CD4-positive, alpha-beta T cell treated with Interleukin-6 for 4 hours (primary cell): ENCODE data around the gene NUDT22.

ENCODE experiments used
- DNase-seq: peaks from one replicate; pipeline ENCODE4 v3.0.0-alpha.2; 2020; ENCODE audit warnings: mixed read lengths

NUDT22 gene

DNA sequence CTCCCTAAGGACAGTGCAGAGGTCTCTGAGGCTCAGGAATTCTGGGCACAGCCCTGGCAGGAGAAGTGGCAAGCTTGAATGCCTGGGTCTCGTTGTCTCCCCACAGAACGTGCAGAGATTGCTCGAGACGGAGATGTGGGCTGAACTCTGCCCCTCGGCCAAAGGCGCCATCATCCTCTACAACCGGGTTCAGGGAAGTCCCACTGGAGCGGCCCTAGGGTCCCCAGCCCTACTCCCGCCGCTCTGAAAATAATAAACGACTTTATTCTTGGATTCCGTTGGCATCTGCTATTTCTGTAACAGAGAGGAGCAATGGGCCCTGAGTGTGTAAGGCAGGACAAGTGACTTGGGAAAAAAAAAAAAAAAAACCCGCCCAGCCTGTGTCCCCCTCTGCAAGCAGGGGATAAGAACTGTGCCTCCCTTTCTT is 3.7 kb downstream of the NUDT22 start:
- no peak for DNase-seq

- peak; percentile 94 for DNase-seq
Measured at GRCh38 chr11:64230171-64230984, 4.3 kb downstream of the NUDT22 start, which contains the start of gene DNAJC4. DNAJC4 (plus strand) TSS chr11:64230548; CDS start chr11:64230855, 307 bp downstream.

- no peak for DNase-seq
Measured at GRCh38 chr11:64230985-64231365, 4.9 kb downstream of the NUDT22 start.

- DNase-seq = no peak
Measured at GRCh38 chr11:64231546-64231945, 5.5 kb downstream of the NUDT22 start.

GRCh38 chr11:64232182-64232966 is 6.3 kb downstream of the NUDT22 start:
- DNase-seq = no peak

- DNase-seq = no peak
Measured at GRCh38 chr11:64232967-64233315, 6.9 kb downstream of the NUDT22 start.

DNA sequence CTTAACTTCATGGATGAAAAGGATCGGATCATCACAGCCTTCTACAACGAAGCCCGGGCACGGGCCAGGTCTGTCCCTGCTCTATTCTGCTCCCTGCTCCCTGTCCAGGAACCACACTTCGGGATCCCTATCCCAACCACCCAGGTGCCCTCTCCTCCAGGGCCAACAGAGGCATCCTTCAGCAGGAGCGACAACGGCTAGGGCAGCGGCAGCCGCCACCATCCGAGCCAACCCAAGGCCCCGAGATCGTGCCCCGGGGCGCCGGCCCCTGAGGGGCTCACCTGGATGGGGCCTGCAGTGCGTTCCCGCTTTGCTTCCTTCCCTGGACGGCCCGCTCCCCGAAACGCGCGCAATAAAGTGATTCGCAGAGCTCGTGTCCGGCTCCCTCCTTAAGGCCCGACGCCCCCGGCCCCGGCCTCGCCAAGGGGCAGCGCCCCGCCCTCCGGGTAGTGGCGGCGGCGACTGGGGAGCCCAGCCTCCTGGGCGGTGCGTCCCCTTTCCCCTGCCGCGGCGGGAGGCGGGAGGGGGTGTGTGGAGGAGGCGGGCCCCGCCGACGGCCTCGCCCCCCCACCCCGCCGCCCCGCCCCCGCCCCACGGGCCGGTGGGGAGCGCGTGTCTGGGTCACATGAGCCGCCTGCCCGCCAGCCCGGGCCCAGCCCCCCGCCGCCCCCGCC is 8.0 kb downstream of the NUDT22 start, which contains the start of gene VEGFB:
VEGFB (plus strand) TSS at position 672 of the 674 bp plus-strand sequence. CDS start 250 bp downstream, outside the sequence.
- DNase-seq = peak; percentile 85

DNA sequence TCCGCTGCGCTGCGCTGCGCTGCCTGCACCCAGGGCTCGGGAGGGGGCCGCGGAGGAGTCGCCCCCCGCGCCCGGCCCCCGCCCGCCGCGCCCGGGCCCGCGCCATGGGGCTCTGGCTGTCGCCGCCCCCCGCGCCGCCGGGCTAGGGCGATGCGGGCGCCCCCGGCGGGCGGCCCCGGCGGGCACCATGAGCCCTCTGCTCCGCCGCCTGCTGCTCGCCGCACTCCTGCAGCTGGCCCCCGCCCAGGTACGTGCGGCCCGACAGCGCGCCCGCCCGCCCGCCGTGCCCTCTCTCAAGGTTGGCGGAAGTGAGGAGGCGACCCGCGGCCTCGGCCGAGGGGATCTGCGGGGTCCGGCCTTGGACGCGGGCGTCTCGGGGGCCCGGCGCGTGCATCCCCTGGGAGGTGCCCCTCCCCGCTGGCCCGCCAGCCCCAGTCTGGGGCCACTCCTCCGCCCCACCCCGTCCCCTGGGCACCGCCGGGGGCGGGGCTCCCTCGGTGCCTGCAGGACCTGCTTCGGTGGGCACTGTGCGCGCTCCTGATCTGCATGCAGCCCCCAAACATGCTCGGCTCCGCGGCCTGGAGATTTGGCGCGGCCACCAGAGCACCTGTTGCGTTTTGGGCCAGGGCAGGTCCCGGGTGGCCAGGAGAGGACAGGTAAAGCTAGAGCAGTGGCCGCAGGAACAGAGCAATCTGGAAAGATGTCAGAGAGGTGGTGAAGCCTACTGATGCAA is 8.7 kb downstream of the NUDT22 start:
- DNase-seq = peak; percentile 70

GRCh38 chr11:64235437-64236161 is 9.5 kb downstream of the NUDT22 start:
- DNase-seq = no peak

- no peak for DNase-seq
Measured at GRCh38 chr11:64237484-64237951, 11.4 kb downstream of the NUDT22 start.

GRCh38 chr11:64238076-64238475 is 12.0 kb downstream of the NUDT22 start:
- no peak for DNase-seq

DNA sequence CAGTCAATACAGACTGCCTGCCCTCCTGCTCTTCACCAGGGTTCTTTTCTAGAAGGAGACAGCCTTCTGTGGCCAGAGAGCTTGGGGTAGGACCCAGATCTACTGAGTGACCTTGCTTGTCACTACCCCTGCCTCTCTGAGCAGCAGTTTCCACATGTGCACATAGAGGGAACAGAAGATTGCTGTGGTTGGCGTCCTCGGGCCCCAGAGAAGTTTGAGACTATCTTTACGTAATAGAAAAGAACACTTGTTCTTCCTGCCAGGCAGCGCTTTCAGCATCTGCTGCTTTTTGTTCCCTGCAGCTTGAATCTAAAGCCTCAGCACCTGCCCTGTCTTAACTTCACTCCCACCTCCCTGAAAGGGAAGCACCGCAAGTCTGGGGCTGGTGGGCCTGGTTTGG is 12.9 kb downstream of the NUDT22 start:
- DNase-seq = no peak

- DNase-seq = no peak
Measured at GRCh38 chr11:64239662-64240434, 13.8 kb downstream of the NUDT22 start.

- DNase-seq = peak; percentile 98
Measured at GRCh38 chr11:64240435-64241240, 14.6 kb downstream of the NUDT22 start, which contains the start of gene FKBP2. FKBP2 (plus strand) TSS chr11:64241095; CDS start chr11:64242388, 1,293 bp downstream.

DNA sequence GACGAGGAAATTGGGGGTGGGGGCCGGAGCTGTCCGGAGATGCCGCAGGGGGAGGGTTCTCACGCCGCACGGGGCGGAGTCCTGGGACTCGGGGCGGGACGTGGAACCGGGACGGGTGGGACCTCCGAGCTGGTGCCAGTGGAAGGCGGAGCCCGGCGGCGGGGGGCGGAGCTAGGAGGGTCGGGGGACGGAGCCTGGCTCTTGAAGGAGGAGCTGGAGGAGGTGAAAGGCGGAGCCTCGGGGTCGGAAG is 15.1 kb downstream of the NUDT22 start:
- DNase-seq = no peak

DNA sequence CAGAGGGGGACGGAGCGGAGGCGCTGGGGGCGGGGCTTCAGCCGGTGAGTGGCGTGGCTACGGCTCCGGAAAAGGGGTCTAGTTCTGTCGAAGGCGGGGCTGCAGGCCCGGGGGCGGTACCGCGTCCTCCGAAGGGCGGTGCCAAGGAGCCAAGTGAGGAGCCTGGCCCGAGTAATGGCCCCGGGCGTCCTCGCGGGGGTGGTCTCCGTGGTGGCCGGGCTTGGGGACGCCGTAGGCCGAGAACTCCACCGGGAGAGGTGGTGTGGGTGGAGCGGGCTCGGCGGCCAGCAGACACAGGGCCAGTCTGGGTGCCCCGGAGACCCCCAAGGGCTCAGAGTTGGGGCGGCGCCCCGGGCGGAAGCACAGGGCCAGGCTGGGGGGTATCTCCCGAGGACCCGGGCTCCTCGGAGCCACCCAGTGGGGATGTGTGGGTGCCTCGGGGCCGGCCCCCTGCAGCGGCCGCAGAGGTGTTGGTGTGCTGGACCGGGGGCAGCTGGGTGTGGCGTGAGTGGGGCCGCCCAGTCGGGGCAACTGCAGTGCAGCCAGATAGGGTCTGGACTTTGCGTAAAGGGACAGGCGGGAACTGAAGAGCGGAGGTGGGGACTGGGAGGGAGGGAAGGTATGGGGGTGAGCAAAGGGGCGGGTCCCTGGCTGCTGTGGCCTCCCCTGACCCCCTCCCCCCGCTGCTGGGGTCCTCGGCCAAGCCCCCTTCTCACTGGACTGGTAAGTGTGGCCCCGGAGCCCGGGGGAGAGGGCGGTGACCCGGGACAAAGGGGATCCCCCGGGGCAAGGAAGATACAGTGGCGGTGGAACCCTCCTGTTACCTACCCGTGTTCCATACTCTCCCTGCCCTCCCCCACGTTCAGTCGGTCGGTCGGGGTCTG is 15.7 kb downstream of the NUDT22 start:
- peak; percentile 100 for DNase-seq

GRCh38 chr11:64243236-64243854 is 17.3 kb downstream of the NUDT22 start:
- DNase-seq = no peak

GRCh38 chr11:64244107-64244506 is 18.0 kb downstream of the NUDT22 start:
- DNase-seq = no peak

GRCh38 chr11:64244966-64245365 is 18.9 kb downstream of the NUDT22 start:
- no peak for DNase-seq
